KMS-11 (cell line): ENCODE data around the gene SIRPA.

Experiments
- H2AFZ ChIP-seq: fragments of 200-600 bp; sonication (generic); 2 replicates; pipeline ENCODE4 v1.6.1; 2016; ENCODE audit warnings: antibody characterized with exemption, mixed run types, low read depth
- H3K27ac ChIP-seq: fragments of 200-600 bp; sonication (generic); 2 replicates; pipeline ENCODE4 v1.6.1; 2016; ENCODE audit warnings: mild to moderate bottlenecking, mixed run types
- H3K27me3 ChIP-seq: fragments of 200-600 bp; sonication (generic); 2 replicates; pipeline ENCODE4 v1.6.1; 2017; ENCODE audit warnings: mild to moderate bottlenecking, low read depth, mixed run types, moderate library complexity; ENCODE audit not compliant: insufficient read depth
- H3K36me3 ChIP-seq: fragments of 200-600 bp; sonication (generic); 2 replicates; pipeline ENCODE4 v1.6.1; 2017; ENCODE audit warnings: mild to moderate bottlenecking, mixed run types; ENCODE audit not compliant: insufficient read depth
- H3K4me1 ChIP-seq: fragments of 200-600 bp; sonication (generic); 2 replicates; pipeline ENCODE4 v1.6.1; 2016; ENCODE audit warnings: mild to moderate bottlenecking, low read depth, mixed run types; ENCODE audit not compliant: poor library complexity, severe bottlenecking
- H3K4me2 ChIP-seq: fragments of 200-600 bp; sonication (generic); 2 replicates; pipeline ENCODE4 v1.7.0; 2016; ENCODE audit warnings: mild to moderate bottlenecking, mixed run types
- H3K4me3 ChIP-seq: fragments of 200-600 bp; sonication (generic); IDR thresholded peaks from 2 replicates; pipeline ENCODE4 v1.6.1; 2017; ENCODE audit warnings: low read depth, low read length, mixed read lengths; ENCODE audit not compliant: insufficient read depth
- H3K79me2 ChIP-seq: fragments of 200-600 bp; sonication (generic); 2 replicates; pipeline ENCODE4 v1.6.1; 2016; ENCODE audit warnings: low read depth, mixed run types; ENCODE audit not compliant: insufficient read depth
- H3K9ac ChIP-seq: fragments of 200-600 bp; sonication (generic); 2 replicates; pipeline ENCODE4 v1.6.1; 2016; ENCODE audit warnings: mild to moderate bottlenecking, mixed run types
- H4K20me1 ChIP-seq: fragments of 200-600 bp; sonication (generic); 2 replicates; pipeline ENCODE4 v1.6.1; 2016; ENCODE audit warnings: mild to moderate bottlenecking, mixed run types; ENCODE audit not compliant: insufficient read depth
- CTCF ChIP-seq: fragments of 200-600 bp; sonication (generic); conservative IDR thresholded peaks from 2 replicates; pipeline ENCODE4 v1.6.1; 2017; ENCODE audit warnings: low read depth, mild to moderate bottlenecking, antibody characterized with exemption, low read length, moderate library complexity, mixed read lengths

Gene SIRPA

GRCh38 chr20:1862663-1863053, 32.5 kb upstream of the SIRPA start:
- TF ChIP-seq CTCF: no peak

GRCh38 chr20:1863296-1863695, 31.9 kb upstream of the SIRPA start:
- no peaks in the 10 kb centered on the region for H3K4me1 ChIP-seq
- no peak overlapping the region for H3K4me3 ChIP-seq
- H4K20me1 ChIP-seq: no peaks in the 10 kb centered on the region
- no peaks in the 10 kb centered on the region for H3K36me3 ChIP-seq
- no peak overlapping the region for H2AFZ ChIP-seq
- no peaks in the 10 kb centered on the region for H3K79me2 ChIP-seq
- no peak overlapping the region for H3K4me2 ChIP-seq
- TF ChIP-seq CTCF: no peak
- H3K27ac ChIP-seq: no peak overlapping the region
- no peak overlapping the region for H3K9ac ChIP-seq
- H3K27me3 ChIP-seq: no peaks in the 10 kb centered on the region

More at GRCh38 chr20:1862663-1863053, 32.5 kb upstream of the SIRPA start:
- no peaks in the 10 kb centered on the region for H3K4me1 ChIP-seq
- no peak overlapping the region for H3K4me3 ChIP-seq
- no peak overlapping the region for H3K4me2 ChIP-seq
- no peaks in the 10 kb centered on the region for H3K36me3 ChIP-seq
- H3K9ac ChIP-seq: no peak overlapping the region
- H4K20me1 ChIP-seq: no peaks in the 10 kb centered on the region
- H3K79me2 ChIP-seq: no peaks in the 10 kb centered on the region
- H3K27ac ChIP-seq: no peak overlapping the region
- no peak overlapping the region for H2AFZ ChIP-seq
- no peaks in the 10 kb centered on the region for H3K27me3 ChIP-seq

- H3K27ac ChIP-seq: no peak overlapping the region
- no peak overlapping the region for H3K9ac ChIP-seq
- no peak for TF ChIP-seq CTCF
- no peaks in the 10 kb centered on the region for H3K27me3 ChIP-seq
- H4K20me1 ChIP-seq: no peaks in the 10 kb centered on the region
- H3K4me2 ChIP-seq: no peak overlapping the region
- no peak overlapping the region for H2AFZ ChIP-seq
- H3K79me2 ChIP-seq: no peaks in the 10 kb centered on the region
- H3K36me3 ChIP-seq: no peaks in the 10 kb centered on the region
- H3K4me3 ChIP-seq: no peak overlapping the region
- H3K4me1 ChIP-seq: no peaks in the 10 kb centered on the region
Observed at GRCh38 chr20:1866834-1867233, 28.4 kb upstream of the SIRPA start.

- no peak overlapping the region for H3K4me2 ChIP-seq
- H3K36me3 ChIP-seq: no peaks in the 10 kb centered on the region
- no peak overlapping the region for H3K4me3 ChIP-seq
- H3K9ac ChIP-seq: no peak overlapping the region
- H3K27me3 ChIP-seq: no peaks in the 10 kb centered on the region
- no peak for TF ChIP-seq CTCF
- H3K4me1 ChIP-seq: no peaks in the 10 kb centered on the region
- no peaks in the 10 kb centered on the region for H4K20me1 ChIP-seq
- H2AFZ ChIP-seq: no peak overlapping the region
- no peak overlapping the region for H3K27ac ChIP-seq
- no peaks in the 10 kb centered on the region for H3K79me2 ChIP-seq
Observed at GRCh38 chr20:1867495-1868260, 27.5 kb upstream of the SIRPA start.
